CD1c-positive myeloid dendritic cell (primary cell): ENCODE results near the gene GNPAT.

ENCODE experiments used
- DNase-seq: peaks from one replicate; pipeline ENCODE4 v3.0.0-alpha.2; 2016; ENCODE audit errors: extremely low spot score

Gene GNPAT

GRCh38 chr1:231242516-231243198 is 1.6 kb downstream of the GNPAT start:
- peak; percentile 31 for DNase-seq

- no peak for DNase-seq
Observed at GRCh38 chr1:231248778-231249177, 7.8 kb downstream of the GNPAT start.

GRCh38 chr1:231252336-231252735 is 11.3 kb downstream of the GNPAT start:
- no peak for DNase-seq

- DNase-seq, result no peak
Observed at GRCh38 chr1:231260351-231260750, 19.3 kb downstream of the GNPAT start.

GRCh38 chr1:231264642-231265041 is 23.6 kb downstream of the GNPAT start:
- no peak for DNase-seq

- no peak for DNase-seq
Observed at GRCh38 chr1:231265379-231265778, 24.4 kb downstream of the GNPAT start.

- DNase-seq, result no peak
Observed at GRCh38 chr1:231266811-231267322, 25.9 kb downstream of the GNPAT start.

- no peak for DNase-seq
Observed at GRCh38 chr1:231272173-231272572, 31.2 kb downstream of the GNPAT start.

GRCh38 chr1:231272880-231273279 is 31.9 kb downstream of the GNPAT start:
- no peak for DNase-seq

GRCh38 chr1:231274119-231274825 is 33.3 kb downstream of the GNPAT start:
- DNase-seq, result no peak

- DNase-seq, result no peak
Observed at GRCh38 chr1:231278100-231278790, 37.2 kb downstream of the GNPAT start.

- DNase-seq, result no peak
Observed at GRCh38 chr1:231279081-231279480, 38.1 kb downstream of the GNPAT start.

- DNase-seq, result no peak
Observed at GRCh38 chr1:231279683-231280082, 38.7 kb downstream of the GNPAT start.

GRCh38 chr1:231284441-231284840 is 43.4 kb downstream of the GNPAT start:
- no peak for DNase-seq

- no peak for DNase-seq
Observed at GRCh38 chr1:231286603-231287002, 45.6 kb downstream of the GNPAT start.

GRCh38 chr1:231295938-231296337 is 54.9 kb downstream of the GNPAT start:
- DNase-seq, result no peak

GRCh38 chr1:231301990-231302389 is 61.0 kb downstream of the GNPAT start:
- no peak for DNase-seq

GRCh38 chr1:231310391-231310934 is 69.5 kb downstream of the GNPAT start:
- no peak for DNase-seq

GRCh38 chr1:231311720-231312431 is 70.9 kb downstream of the GNPAT start:
- no peak for DNase-seq

GRCh38 chr1:231312432-231312788 is 71.4 kb downstream of the GNPAT start:
- DNase-seq, result no peak

- no peak for DNase-seq
Observed at GRCh38 chr1:231313661-231314060, 72.6 kb downstream of the GNPAT start.

GRCh38 chr1:231315887-231316286 is 74.9 kb downstream of the GNPAT start:
- peak; percentile 50 for DNase-seq
